Measurements from ENCODE around the gene LAPTM4A. TPM values are rescaled to one million over a fixed set of nuclear protein-coding genes. Genes with fewer than 3 reads are reported as not detected.

LAPTM4A gene
- total and polyA plus RNA-seq, 9 donors, result 170 to 843 (median 282) TPM

DNA sequence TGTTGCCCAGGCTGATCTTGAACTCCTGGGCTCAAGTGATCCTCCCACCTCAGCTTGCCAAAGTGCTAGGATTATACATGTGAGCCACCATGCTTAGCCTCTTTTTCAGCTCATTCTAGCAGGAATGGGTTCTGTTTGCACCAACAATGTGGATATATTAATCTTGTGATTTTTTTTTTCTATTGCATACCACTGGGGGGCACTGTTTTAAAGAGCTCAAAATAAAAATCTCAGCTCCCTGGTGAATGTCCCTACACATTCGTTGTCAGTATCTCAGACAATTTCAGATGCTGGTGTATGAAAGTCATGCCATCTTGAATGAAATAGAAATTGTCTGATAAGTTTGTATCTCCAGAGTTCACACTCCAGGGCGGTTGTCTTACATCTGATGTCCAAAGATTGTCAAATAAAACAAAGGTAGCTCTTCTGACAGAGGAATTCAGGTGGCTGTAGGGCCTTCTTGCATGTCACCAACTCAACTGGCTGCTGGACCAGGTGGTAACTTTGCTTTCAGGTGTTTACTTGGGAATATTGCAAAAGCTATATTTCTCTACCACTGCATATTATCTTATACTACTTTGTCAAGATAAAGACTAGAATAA lies 35.8 kb downstream of the LAPTM4A start:
- Histone ChIP-seq H3K36me3 (no peaks in the 10 kb centered on the region), H3K27me3 (no peaks in the 10 kb centered on the region), H3K9me3 (no peaks in the 10 kb centered on the region), H3K4me1 (ENCODE audit: insufficient read depth) (peaks cover 8% of the 10 kb centered on the region), H3K27ac (no peak overlapping the region), H3K4me3 (no peak overlapping the region)
- WGBS, 3 donors, result 14 to 16% (median 15%) methylated on average over 2 of the region's 2 CpGs
- TF ChIP-seq EP300 (IDR thresholded peaks at IDR 0.05) (no peak), POLR2A (IDR thresholded peaks at IDR 0.05) (no peak)
- TF ChIP-seq, protein P1, sequence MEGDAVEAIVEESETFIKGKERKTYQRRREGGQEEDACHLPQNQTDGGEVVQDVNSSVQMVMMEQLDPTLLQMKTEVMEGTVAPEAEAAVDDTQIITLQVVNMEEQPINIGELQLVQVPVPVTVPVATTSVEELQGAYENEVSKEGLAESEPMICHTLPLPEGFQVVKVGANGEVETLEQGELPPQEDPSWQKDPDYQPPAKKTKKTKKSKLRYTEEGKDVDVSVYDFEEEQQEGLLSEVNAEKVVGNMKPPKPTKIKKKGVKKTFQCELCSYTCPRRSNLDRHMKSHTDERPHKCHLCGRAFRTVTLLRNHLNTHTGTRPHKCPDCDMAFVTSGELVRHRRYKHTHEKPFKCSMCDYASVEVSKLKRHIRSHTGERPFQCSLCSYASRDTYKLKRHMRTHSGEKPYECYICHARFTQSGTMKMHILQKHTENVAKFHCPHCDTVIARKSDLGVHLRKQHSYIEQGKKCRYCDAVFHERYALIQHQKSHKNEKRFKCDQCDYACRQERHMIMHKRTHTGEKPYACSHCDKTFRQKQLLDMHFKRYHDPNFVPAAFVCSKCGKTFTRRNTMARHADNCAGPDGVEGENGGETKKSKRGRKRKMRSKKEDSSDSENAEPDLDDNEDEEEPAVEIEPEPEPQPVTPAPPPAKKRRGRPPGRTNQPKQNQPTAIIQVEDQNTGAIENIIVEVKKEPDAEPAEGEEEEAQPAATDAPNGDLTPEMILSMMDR (IDR thresholded peaks at IDR 0.05), result peak in 2 of 3 donors; percentile 59 to 64
- intact Hi-C loops (cut with DNase I), result loop anchor here in 3 of 4 donors (2.0 to 10.0 kb wide), 3 partner anchors 77 to 83 kb away; no protein-coding TSS in a partner anchor
- DNase-seq, result no peak

DNA sequence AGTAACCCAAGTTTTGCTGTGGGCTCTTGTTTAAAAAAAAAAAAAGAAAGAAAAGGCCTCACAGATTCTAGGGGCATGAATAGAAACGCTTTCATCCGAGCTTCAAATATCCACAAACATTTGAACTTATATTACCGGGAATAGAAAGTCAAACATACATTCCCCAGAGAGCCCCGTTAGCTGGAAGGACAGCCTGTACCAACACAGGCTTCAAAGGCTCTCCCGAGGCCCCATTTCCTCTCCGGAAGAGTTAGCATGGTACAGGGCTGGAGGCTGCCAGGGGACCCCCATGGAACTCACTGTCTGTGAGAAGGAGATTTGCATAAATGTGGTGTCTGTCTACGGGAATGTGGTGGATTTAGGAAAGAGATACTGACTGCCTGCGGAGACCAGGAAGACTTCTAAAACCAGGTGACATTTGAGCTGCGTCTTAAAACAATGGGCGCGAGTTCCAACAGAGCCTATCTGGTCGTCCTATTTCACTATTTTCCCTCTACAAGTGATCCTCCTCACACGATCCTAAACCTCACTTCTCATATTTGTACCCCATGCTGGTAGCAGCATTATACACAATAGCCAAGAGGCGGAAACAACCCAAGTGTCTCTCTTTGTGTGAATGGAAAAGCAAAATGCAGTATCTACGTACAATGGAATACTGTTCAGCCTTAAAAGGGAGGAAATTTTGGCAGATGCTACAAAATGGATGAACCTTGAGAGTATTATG lies 38.1 kb downstream of the LAPTM4A start:
- Histone ChIP-seq H3K9me3 (no peaks in the 10 kb centered on the region), H3K27ac (no peak overlapping the region), H3K4me3 (peak overlapping the region; percentile 53), H3K4me1 (ENCODE audit: insufficient read depth) (peaks cover 8% of the 10 kb centered on the region), H3K27me3 (no peaks in the 10 kb centered on the region), H3K36me3 (no peaks in the 10 kb centered on the region)
- TF ChIP-seq, protein P1 (IDR thresholded peaks at IDR 0.05), result no peak
- no peak for TF ChIP-seq POLR2A (IDR thresholded peaks at IDR 0.05)
- no peak for TF ChIP-seq EP300 (IDR thresholded peaks at IDR 0.05)
- intact Hi-C loops (cut with DNase I), result loop anchor here in 2 of 4 donors (5.0 to 10.0 kb wide), 2 partner anchors 79 to 82 kb away; no protein-coding TSS in a partner anchor
- DNase-seq, result no peak
- WGBS, 3 donors, result 57 to 67% (median 64%) methylated on average over 15 of the region's 15 CpGs

DNA sequence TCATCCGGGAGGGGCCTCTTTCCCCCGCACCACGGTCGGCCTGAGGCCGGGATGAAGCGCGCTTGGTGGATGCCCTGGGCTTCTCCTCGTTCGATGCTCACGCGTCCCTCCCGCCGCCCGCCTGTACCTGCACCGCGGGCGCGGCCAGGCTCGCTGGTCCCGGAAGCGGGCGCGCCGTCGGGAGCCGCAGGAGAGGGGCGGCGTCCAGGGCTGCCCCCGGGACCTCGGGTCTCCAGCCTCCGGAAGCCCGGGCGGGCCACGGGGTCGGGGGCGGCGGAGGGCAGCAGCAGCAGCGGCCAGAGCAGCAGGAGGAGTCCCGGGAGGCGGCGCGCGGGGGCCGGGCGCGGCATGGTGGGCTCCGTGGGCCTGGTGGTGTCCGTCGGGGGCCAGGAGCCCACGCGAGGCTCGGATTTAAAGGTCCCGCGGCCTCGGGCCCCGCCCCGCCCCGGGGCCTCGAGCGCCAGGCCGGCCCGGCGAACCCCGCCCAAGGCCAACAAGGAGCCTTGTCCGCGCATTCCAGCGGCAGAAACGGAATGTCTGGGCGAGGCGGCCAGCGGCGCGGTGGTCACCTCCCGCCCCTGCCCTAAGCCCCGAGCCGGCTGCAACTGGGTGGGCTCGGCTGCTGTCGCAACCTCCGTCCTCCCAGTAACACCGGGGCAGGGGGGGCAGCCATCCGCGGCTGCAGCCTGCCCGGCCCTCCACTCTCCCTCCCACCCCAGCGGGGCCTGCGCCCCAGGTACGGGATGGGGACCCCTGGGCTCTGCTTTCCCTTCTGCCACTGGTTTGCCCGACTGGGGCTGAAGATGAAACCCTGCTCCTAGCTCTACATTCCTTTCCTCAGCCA lies 38.9 kb downstream of the LAPTM4A start, which contains the start of gene MATN3:
TSS of gene MATN3 (minus strand) at position 387 of the 844 bp plus-strand sequence. CDS start at position 350, 37 bp downstream.
- 1 to 2% (median 2%) methylated on average over 39 to 87 of the region's 87 CpGs for WGBS, 3 donors
- Histone ChIP-seq H3K4me3 (peak within 1 kb of the TSS; percentile 53), H3K4me1 (ENCODE audit: insufficient read depth) (peaks cover 8% of the 10 kb centered on the region), H3K36me3 (no peaks in the 10 kb centered on the region), H3K27me3 (no peaks in the 10 kb centered on the region), H3K9me3 (no peaks in the 10 kb centered on the region), H3K27ac (peak within 1 kb of the TSS in 1 of 2 donors; percentile 37)
- TF ChIP-seq EP300 (IDR thresholded peaks at IDR 0.05), result no peak
- no peak for TF ChIP-seq POLR2A (IDR thresholded peaks at IDR 0.05)
- TF ChIP-seq, protein P1 (IDR thresholded peaks at IDR 0.05), result no peak
- peak; percentile 21 to 66 (median 31) for DNase-seq
- intact Hi-C loops (cut with DNase I), result loop anchor here in 2 of 4 donors (5.0 to 10.0 kb wide), 2 partner anchors 80 to 82 kb away; no protein-coding TSS in a partner anchor

DNA sequence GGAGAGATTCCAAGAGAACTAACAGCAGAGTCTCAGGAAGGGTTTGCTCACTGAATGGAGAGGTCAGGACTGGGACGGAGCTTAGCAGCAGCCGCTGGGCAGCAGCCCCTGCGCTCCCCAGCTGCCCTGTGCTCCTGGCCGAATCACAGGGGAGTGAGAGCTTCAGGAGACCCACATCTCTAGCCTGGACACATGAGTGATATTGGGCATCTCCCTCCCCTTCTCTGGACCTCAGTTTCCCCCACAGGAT lies 39.5 kb downstream of the LAPTM4A start:
- Histone ChIP-seq H3K27me3 (no peaks in the 10 kb centered on the region), H3K27ac (no peak overlapping the region), H3K4me1 (ENCODE audit: insufficient read depth) (peaks cover 8% of the 10 kb centered on the region), H3K36me3 (no peaks in the 10 kb centered on the region), H3K4me3 (peak overlapping the region; percentile 53), H3K9me3 (no peaks in the 10 kb centered on the region)
- TF ChIP-seq, protein P1 (IDR thresholded peaks at IDR 0.05), result no peak
- TF ChIP-seq POLR2A (IDR thresholded peaks at IDR 0.05), result no peak
- TF ChIP-seq EP300 (IDR thresholded peaks at IDR 0.05), result no peak
- no peak for DNase-seq
- intact Hi-C loops (cut with DNase I), result loop anchor here in 2 of 4 donors (5.0 to 10.0 kb wide), 2 partner anchors 80 to 83 kb away; no protein-coding TSS in a partner anchor
- WGBS, 3 donors, result 44 to 51% (median 50%) methylated on average over 4 of the region's 4 CpGs
